GM12873 (cell line): ENCODE results near the gene S100A4.

ENCODE experiments used
- TF ChIP-seq, protein P1 (sequence below): IDR thresholded peaks from 2 replicates; pipeline ENCODE4 v1.5.1; 2012; ENCODE audit warnings: low read depth, mild to moderate bottlenecking, moderate library complexity, low read length, control low read depth; ENCODE audit not compliant: insufficient read depth; ENCODE audit errors: missing control alignments

The S100A4 gene

GRCh38 chr1:153536012-153536670 lies 9.5 kb downstream of the S100A4 start:
- TF ChIP-seq, protein P1, sequence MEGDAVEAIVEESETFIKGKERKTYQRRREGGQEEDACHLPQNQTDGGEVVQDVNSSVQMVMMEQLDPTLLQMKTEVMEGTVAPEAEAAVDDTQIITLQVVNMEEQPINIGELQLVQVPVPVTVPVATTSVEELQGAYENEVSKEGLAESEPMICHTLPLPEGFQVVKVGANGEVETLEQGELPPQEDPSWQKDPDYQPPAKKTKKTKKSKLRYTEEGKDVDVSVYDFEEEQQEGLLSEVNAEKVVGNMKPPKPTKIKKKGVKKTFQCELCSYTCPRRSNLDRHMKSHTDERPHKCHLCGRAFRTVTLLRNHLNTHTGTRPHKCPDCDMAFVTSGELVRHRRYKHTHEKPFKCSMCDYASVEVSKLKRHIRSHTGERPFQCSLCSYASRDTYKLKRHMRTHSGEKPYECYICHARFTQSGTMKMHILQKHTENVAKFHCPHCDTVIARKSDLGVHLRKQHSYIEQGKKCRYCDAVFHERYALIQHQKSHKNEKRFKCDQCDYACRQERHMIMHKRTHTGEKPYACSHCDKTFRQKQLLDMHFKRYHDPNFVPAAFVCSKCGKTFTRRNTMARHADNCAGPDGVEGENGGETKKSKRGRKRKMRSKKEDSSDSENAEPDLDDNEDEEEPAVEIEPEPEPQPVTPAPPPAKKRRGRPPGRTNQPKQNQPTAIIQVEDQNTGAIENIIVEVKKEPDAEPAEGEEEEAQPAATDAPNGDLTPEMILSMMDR = no peak

DNA sequence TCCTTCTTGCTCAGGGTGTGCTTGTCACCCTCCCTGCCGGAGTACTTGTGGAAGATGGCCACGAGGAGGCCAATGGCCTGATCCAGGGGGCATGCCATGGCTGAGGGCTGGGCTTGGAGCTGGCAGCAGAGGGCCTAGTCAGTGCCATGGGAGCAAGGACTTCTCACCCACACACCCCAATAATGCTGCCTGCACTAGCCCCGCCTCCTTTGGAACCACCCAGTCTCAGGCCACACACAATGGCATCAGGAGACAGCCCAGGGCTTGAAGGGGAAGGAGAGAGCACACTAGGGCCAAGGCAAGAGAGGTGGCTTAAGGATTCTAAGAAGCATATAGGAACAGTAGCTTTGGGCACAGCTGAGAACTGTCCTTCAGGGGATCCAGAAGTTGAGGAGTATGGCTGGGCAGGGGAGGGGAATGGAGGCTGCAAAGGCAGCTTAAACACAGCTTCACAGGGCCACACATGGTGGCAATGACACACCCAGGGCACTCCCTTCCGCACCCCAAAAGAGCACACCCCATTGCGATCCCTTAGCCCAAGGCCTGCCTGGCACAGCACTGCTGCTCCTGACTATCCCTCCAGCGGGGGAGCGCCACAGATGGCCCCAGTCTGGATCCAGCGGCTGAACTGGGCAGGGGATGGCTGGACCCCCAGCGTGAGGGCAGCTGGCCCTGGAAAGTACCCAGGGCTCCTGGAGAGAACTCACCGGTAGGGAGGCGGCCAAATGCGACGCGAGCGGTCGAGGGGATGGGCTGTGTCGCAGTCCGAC lies 10.2 kb downstream of the S100A4 start, which contains the start of gene S100A6:
TSS of gene S100A6 (minus strand) at position 750 of the 770 bp plus-strand sequence. CDS start at position 98, 652 bp downstream.
- TF ChIP-seq, protein P1 = no peak

DNA sequence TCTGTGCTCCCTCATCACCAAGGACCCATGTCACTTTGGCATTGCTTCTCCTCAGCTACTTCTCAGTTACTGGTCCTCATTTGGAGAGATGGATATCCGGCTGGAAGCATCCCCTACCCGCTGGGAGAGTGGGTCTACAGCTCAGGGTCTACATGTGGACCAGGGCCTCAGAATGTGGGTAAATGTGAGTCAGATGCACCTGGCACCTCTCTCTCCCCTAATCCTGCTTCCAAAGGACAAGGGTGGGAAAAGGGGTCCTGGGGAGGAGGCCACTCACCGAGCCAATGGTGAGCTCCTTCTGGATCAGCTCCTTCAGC lies 10.7 kb downstream of the S100A4 start:
- TF ChIP-seq, protein P1 = no peak

GRCh38 chr1:153534226-153534924 lies 11.2 kb downstream of the S100A4 start:
- TF ChIP-seq, protein P1 = no peak

- TF ChIP-seq, protein P1 = no peak
Measured at GRCh38 chr1:153533689-153534201, 11.9 kb downstream of the S100A4 start.

DNA sequence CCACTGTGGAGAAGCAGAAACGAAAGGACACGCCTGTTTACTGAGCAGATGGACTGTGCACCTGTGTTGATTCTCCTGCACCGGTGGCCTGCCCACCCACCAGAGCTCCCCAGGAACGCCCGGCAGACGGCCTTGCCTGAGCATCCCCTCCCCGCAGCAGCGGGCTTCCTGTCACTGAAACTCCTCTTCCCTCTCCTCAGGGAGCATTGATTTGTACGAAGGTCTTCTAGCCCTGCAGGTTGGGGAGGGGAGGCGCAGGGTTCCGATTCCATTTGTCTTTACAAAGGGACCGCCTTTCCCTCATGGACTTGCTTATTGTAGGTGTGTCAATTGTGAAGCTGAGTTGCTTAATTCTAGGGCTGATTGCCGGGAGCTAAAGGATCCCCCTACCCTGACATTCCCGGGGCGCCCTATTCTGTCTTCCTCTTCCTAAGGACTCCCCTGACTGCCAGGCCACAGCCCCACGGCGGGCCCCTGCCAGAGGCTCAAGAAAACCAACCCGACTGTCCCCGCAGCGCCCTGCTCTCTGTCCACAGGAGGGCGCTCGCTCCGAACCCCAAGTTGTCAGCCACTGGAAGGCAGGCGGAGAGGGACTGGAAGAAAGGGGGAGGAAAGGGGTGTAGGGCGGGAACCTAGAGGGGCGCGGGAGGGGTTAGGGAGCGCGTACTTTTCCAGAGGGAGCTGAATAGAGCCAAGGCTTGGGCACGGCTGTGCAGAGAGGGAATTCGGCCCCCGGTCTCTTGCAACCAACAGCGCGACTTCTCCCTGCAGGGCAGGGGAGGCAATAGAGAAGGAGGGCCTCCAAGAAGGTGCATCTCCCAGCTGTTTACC lies 12.6 kb downstream of the S100A4 start:
- TF ChIP-seq, protein P1 = peak; percentile 74

- TF ChIP-seq, protein P1 = no peak
Measured at GRCh38 chr1:153532181-153532580, 13.4 kb downstream of the S100A4 start.
